ENCODE measurements around the gene FAM20A. TPM values are rescaled to one million over a fixed set of nuclear protein-coding genes. Genes with fewer than 3 reads are reported as not detected.
A peak's percentile ranks its signal among the peaks of the same experiment; 100 is the strongest.

Gene FAM20A
- total RNA-seq, 1 donor from 2014 or later = 15.6 TPM

DNA sequence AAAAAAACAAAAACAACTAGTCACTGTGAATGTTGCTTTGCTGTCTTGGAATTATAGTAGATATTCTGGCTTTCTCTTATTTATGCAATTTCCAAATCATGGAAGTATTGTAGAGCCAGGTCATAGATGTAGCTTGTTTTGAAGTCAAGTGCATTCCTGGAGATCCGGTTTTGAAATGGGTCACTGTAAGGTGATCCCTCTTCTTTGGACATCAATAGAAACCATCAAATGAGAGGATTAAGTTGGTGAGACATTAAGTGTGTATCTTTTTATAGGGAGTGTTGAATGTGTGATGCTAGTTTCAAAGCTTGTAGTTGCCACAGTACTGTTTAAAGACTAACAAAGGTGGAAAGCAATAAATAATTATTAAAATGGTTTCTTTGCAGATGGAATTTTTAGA, 84.4 kb downstream of the FAM20A start:
- H3K4me1 Mint-ChIP-seq (ENCODE audit: low read depth) = peaks cover 27% of the 10 kb centered on the region
- H3K27me3 Mint-ChIP-seq = no peaks in the 10 kb centered on the region
- no peak for DNase-seq (ENCODE audit: low spot score, unreplicated experiment)
- H3K36me3 Mint-ChIP-seq (ENCODE audit: insufficient read depth) = peaks cover 35% of the 10 kb centered on the region
- TF ChIP-seq, protein P1, sequence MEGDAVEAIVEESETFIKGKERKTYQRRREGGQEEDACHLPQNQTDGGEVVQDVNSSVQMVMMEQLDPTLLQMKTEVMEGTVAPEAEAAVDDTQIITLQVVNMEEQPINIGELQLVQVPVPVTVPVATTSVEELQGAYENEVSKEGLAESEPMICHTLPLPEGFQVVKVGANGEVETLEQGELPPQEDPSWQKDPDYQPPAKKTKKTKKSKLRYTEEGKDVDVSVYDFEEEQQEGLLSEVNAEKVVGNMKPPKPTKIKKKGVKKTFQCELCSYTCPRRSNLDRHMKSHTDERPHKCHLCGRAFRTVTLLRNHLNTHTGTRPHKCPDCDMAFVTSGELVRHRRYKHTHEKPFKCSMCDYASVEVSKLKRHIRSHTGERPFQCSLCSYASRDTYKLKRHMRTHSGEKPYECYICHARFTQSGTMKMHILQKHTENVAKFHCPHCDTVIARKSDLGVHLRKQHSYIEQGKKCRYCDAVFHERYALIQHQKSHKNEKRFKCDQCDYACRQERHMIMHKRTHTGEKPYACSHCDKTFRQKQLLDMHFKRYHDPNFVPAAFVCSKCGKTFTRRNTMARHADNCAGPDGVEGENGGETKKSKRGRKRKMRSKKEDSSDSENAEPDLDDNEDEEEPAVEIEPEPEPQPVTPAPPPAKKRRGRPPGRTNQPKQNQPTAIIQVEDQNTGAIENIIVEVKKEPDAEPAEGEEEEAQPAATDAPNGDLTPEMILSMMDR (IDR thresholded peaks at IDR 0.05; ENCODE audit: unreplicated experiment) = no peak
- no peaks in the 10 kb centered on the region for H3K9me3 Mint-ChIP-seq (ENCODE audit: low read depth)
- H3K4me3 Mint-ChIP-seq (ENCODE audit: low read depth) = no peak overlapping the region
- H3K27ac Mint-ChIP-seq = peak overlapping the region; percentile 10

DNA sequence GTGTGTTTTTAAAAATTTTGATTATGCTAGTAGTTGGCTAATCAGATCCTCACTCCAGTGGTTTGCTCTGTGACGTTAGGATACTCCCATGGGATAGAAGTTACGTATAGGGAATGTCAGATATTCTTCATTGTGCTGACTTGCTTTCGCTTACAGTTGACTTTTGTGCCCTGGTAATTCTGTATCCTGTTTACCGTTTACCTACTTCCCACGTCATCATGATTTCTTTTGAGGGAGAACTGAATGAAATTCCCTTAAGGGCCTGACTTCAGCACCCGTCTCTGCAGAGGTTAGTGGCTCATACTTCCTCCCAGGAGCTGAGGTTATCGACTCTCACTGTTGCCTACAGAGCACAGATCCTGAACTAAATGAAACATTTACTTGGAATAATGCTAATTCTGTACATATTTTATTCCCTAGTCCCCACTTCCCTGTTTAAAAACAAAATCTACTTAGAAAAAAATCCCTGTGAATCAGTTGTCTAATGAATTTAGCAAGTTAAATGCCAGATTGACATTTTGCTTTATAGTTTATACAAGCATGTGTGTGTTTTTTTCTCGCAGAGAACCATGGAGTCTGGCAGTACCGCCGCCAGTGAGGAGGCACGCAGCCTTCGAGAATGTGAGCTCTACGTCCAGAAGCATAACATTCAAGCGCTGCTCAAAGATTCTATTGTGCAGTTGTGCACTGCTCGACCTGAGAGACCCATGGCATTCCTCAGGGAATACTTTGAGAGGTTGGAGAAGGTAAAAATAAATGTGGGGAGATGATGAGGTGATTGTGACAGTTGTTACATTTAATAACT, 86.1 kb downstream of the FAM20A start:
- Mint-ChIP-seq H3K36me3 (ENCODE audit: insufficient read depth) (peaks cover 32% of the 10 kb centered on the region), H3K9me3 (ENCODE audit: low read depth) (no peaks in the 10 kb centered on the region), H3K4me1 (ENCODE audit: low read depth) (peaks cover 38% of the 10 kb centered on the region), H3K4me3 (ENCODE audit: low read depth) (peak overlapping the region; percentile 95), H3K27me3 (no peaks in the 10 kb centered on the region), H3K27ac (peak overlapping the region; percentile 90)
- TF ChIP-seq, protein P1 (IDR thresholded peaks at IDR 0.05; ENCODE audit: unreplicated experiment) = no peak
- no peak for DNase-seq (ENCODE audit: low spot score, unreplicated experiment)

DNA sequence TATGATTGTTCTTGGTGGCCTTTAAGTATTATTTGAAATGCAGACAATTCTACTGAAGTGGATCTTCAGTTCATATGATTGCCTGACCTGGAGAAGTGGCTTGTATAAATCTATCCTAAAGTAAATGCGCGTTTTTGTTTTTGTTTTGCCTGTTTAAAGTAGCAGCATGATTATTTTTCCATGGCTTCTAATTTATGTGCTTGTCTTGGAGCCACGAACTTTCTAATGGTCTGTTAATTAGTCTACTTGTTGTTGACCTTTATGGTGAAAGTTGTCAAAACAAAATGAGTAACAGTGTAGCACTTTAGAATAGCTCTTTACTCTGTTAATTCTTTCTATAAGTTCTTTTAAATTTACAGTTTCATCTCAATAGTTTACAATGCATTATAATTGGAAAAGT, 87.2 kb downstream of the FAM20A start:
- Mint-ChIP-seq H3K36me3 (ENCODE audit: insufficient read depth) (peaks cover 26% of the 10 kb centered on the region), H3K27me3 (no peaks in the 10 kb centered on the region), H3K9me3 (ENCODE audit: low read depth) (no peaks in the 10 kb centered on the region), H3K27ac (peak overlapping the region; percentile 97), H3K4me1 (ENCODE audit: low read depth) (peaks cover 41% of the 10 kb centered on the region), H3K4me3 (ENCODE audit: low read depth) (peak overlapping the region; percentile 95)
- TF ChIP-seq, protein P1 (IDR thresholded peaks at IDR 0.05; ENCODE audit: unreplicated experiment) = no peak
- no peak for DNase-seq (ENCODE audit: low spot score, unreplicated experiment)

DNA sequence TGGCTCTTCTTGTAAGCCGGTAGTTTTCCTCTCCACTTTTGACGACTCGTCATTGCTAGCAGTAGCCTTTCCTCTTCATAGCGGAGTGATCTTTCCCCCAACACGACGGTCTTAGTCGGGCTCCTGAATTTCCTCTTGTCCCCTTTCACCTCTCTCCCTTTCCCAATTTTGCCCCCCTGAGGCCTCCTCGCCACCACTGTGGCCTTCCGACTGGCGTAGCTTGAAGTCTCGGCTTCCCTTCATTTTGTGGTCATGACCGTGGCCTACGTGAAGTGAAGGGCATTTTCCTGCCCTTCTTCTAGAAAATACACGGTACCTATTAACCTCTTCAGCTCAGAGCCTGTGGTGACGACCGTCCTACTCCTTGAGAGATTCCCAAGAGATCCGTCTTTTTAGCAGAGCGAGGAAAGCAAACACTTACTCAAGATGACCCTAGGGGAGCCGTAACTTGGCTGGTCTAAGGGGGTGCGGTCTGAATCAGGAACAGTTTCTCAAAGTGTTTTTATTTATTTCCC, 88.2 kb downstream of the FAM20A start:
- TF ChIP-seq, protein P1 (IDR thresholded peaks at IDR 0.05; ENCODE audit: unreplicated experiment) = no peak
- Mint-ChIP-seq H3K9me3 (ENCODE audit: low read depth) (no peaks in the 10 kb centered on the region), H3K4me1 (ENCODE audit: low read depth) (peaks cover 41% of the 10 kb centered on the region), H3K4me3 (ENCODE audit: low read depth) (peak overlapping the region; percentile 95), H3K27ac (peak overlapping the region; percentile 97), H3K27me3 (no peaks in the 10 kb centered on the region), H3K36me3 (ENCODE audit: insufficient read depth) (peaks cover 20% of the 10 kb centered on the region)
- DNase-seq (ENCODE audit: low spot score, unreplicated experiment) = no peak

DNA sequence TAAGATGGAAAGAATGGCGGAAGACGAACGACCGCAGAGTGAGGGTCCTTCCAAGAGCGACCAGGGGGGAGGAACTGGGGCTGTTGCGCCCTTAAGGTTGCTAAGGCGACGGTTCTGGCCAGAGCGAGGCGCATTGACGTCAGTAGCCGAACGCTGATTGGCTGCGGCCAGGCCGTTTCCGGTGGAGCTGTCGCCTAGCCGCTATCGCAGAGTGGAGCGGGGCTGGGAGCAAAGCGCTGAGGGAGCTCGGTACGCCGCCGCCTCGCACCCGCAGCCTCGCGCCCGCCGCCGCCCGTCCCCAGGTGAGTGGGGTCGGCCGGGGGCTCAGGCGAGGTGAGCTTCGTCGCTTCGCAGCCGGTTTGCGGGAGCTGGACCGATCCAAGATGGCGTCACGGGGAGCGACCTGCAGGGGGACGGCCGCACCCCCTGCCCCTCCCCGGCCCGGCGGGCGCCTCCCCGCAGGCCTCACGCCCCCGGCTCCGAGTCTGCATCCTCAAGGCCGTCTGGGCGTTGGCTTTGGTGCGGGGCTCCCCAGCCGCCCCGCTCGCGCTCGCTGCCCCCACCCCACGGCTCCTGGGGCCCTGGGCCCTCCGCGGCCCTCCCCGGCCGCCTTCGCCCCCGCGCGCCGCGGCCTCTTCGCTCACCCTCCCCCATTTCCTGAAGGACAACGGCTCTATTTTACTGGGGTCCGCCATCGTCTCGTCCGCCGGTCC, 88.8 kb downstream of the FAM20A start, which contains the start of gene PRKAR1A:
TSS of gene PRKAR1A (plus strand) at position 184 of the 713 bp plus-strand sequence. CDS start 2,970 bp downstream, outside the sequence.
- Mint-ChIP-seq H3K4me3 (ENCODE audit: low read depth) (peak within 1 kb of the TSS; percentile 99), H3K27ac (peak within 1 kb of the TSS; percentile 98), H3K27me3 (no peaks in the 10 kb centered on the region), H3K9me3 (ENCODE audit: low read depth) (no peaks in the 10 kb centered on the region), H3K36me3 (ENCODE audit: insufficient read depth) (peaks cover 15% of the 10 kb centered on the region), H3K4me1 (ENCODE audit: low read depth) (peaks cover 41% of the 10 kb centered on the region)
- DNase-seq (ENCODE audit: low spot score, unreplicated experiment) = peak; percentile 79
- TF ChIP-seq, protein P1 (IDR thresholded peaks at IDR 0.05; ENCODE audit: unreplicated experiment) = no peak

Measured in progenitor cell of endocrine pancreas (in vitro differentiated cells).